RWPE1 (cell line): Measurements from ENCODE around the gene YOD1.
A peak's percentile ranks its signal among the peaks of the same experiment; 100 is the strongest.

Experiments
- CTCF ChIA-PET: fragments of 350-600 bp; sonication (Branson Sonifier 250); formaldehyde crosslinking; extraction: SDS; loops from one replicate; lab custom pipeline; 2021; lab: Yijun Ruan, JAX
- POLR2A ChIA-PET: fragments of 400-600 bp; formaldehyde crosslinking; extraction: SDS; loops from one replicate; lab custom pipeline; 2020; ENCODE audit warnings: antibody characterized with exemption; ENCODE audit not compliant: low non-redundant PET; lab: Yijun Ruan, JAX
- DNase-seq: peaks from one replicate; pipeline ENCODE4 v3.0.0; 2012; ENCODE audit warnings: low spot score
- H3K27ac ChIP-seq: fragments of 450-650 bp; 2 replicates; pipeline ENCODE4 v1.5.1; 2017
- TF ChIP-seq, protein P1 (sequence below): fragments of 450-650 bp; conservative IDR thresholded peaks from 2 replicates; pipeline ENCODE4 v1.5.1; 2017; ENCODE audit warnings: low read depth, mild to moderate bottlenecking

The YOD1 gene

DNA sequence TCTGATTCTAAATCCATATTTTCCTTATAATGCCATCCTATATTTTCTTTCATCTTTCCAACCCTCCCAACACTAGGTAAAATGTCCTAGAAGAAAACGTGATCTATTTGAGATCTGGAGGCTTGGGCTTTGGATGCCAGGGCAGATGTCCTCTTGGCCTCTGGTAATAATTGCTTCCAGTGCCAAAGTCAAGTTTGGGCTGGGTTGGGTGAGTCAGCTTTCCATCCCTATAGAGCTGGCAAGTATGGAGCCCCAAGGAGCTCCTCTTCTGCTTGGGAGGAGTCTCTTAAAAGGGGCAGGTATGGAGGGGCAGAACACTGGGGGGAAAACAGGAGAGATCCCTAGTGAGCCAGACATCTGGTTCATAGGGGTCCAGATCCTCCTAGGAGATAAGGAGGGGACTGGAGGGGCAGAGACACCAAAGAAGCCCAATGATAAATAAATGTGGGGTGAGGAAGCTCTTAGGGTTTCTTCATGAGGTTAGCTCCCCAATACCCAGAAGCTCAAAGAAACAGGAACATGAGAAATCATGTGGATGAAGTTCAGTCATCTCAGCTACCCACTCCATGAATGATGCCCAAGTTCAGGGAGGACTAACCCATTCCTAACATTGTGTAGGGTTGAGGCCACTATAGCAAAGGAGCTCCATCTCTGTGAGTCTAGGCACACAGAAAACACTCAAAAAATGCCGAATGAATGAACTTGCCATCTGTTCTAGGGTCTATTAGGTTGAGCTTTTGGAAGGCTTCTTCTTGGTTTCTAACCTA, 21.9 kb downstream of the YOD1 start:
- CTCF ChIA-PET = interaction anchor here (0.6 kb wide), 1 partner anchor 10 kb away, joined by 4 read pairs; no protein-coding TSS in a partner anchor

DNA sequence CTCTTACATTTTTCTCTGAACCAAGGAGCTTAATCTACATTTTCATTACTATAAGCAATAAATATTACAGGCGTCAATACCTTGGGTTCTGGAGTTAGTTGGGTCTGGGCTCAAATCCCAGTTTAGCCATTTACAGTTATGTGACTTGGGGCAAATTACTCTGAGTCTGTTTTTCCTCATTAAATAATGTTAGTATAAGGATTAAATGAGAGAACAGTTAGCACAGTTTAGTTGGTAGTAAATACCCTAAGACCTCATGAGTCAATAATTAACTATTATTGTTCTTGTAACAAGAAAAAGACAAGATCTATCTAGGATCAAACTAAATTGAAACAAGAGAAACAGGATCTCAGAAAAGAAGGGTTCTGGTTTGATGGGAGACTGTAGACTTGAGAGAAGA, 23.1 kb downstream of the YOD1 start:
- TF ChIP-seq, protein P1, sequence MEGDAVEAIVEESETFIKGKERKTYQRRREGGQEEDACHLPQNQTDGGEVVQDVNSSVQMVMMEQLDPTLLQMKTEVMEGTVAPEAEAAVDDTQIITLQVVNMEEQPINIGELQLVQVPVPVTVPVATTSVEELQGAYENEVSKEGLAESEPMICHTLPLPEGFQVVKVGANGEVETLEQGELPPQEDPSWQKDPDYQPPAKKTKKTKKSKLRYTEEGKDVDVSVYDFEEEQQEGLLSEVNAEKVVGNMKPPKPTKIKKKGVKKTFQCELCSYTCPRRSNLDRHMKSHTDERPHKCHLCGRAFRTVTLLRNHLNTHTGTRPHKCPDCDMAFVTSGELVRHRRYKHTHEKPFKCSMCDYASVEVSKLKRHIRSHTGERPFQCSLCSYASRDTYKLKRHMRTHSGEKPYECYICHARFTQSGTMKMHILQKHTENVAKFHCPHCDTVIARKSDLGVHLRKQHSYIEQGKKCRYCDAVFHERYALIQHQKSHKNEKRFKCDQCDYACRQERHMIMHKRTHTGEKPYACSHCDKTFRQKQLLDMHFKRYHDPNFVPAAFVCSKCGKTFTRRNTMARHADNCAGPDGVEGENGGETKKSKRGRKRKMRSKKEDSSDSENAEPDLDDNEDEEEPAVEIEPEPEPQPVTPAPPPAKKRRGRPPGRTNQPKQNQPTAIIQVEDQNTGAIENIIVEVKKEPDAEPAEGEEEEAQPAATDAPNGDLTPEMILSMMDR = no peak
- POLR2A ChIA-PET = no interaction called here
- CTCF ChIA-PET = no interaction called here
- no peak for DNase-seq
- peak overlapping the region; percentile 95 for H3K27ac ChIP-seq

More for the DNA sequence above, 21.9 kb downstream of the YOD1 start:
- TF ChIP-seq, protein P1 = no peak
- peak overlapping the region; percentile 85 for H3K27ac ChIP-seq
- DNase-seq = peak; percentile 58
- POLR2A ChIA-PET = interaction anchor here (0.7 kb wide), 1 partner anchor 51 kb away, joined by 3 read pairs; no protein-coding TSS in a partner anchor

DNA sequence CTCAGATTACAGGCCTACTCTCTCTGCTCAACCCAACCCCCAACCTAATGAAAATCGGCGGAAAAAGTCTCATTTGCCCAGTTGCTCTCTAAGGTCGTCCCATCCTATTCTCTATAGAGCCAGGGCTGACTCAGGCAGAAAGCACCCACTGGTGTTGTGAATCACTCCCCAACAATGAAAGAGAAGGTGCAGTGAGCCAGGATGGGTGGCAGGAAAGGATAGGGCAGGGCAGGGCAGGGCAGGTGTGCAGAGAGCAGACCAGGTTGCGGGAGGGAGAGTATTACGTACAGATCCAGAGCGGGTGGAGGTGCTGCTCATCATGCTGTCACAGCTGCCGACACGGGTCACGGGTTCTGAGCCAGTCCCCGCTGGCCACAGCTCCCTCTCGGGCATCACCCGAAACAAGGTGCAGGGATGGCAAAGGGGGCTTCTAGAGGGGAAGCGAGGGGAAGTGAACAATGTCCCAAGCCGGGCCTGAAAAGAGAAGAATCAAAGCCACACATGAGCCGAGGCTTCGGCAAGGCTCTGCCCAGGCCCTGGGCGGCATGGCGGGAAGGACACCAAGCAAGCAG, 23.7 kb downstream of the YOD1 start:
- CTCF ChIA-PET = no interaction called here
- peak; percentile 96 for DNase-seq
- peak overlapping the region; percentile 95 for H3K27ac ChIP-seq
- POLR2A ChIA-PET = no interaction called here
- TF ChIP-seq, protein P1 = no peak

DNA sequence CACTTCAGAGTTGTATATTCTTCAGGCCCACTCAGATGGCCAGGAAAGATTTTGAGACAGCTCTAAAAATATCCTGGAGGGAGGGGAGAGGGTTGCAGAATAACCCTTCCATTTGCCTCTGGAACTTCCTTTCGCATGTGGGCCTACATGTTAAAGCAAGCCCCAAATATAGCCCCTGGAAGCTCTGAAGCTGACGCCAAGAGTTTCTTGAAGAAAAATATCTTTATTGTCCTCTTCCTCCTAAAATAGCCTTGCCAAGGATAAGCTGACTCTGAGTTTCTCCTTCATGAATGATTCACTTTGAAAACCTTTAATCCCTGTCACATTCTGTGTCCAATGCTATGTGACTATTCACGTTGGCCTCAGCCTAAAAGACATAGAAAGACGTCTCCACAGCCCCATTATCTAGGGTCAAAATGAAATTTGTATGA, 24.9 kb downstream of the YOD1 start:
- H3K27ac ChIP-seq = no peak overlapping the region
- TF ChIP-seq, protein P1 = no peak
- ChIA-PET CTCF (no interaction called here), POLR2A (no interaction called here)
- no peak for DNase-seq

DNA sequence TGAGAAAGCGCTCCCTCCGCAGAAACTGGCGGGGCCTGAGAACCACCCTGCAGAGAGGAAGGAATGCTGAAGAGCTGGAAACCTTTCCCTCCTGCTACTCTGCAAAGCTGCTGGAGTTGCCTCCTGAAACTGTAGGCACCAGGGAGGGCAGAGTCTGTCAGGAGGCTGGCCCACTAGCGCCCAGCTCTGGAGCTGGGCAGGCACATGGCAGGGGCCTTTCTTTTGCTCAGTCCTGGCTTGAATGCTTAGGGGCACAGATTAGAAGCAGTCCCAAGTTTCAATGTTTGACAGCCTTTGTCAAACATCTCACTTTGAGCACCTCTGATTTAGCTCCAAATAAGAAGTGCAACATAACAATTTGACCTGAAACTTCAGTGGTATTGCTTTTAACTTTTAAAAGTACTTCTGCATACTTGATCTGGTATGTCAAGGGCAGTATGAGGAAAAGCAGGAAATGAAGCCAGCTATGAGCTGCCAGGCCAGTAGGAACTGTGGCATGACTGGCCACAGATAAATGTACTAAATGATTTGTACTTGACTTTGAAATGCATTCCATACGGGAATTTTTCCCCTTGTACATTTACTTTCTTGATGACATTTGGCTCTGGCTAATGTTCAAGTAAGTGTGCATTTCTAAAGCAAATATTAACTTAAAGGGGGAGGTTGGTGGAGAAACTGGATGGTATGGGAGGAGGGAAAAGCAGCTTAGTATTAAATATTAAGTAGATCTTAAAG, 25.7 kb downstream of the YOD1 start:
- H3K27ac ChIP-seq = peak overlapping the region; percentile 97
- CTCF ChIA-PET = no interaction called here
- TF ChIP-seq, protein P1 = no peak
- DNase-seq = no peak
- POLR2A ChIA-PET = interaction anchor here (1.2 kb wide), 1 partner anchor 28 kb away, joined by 6 read pairs; the partner anchor contains the start of gene PFKFB2
